ENCODE data around the gene COP1. TPM values are rescaled to one million over a fixed set of nuclear protein-coding genes. Genes with fewer than 3 reads are reported as not detected.

The COP1 gene
- total RNA-seq, 1 donor from 2014 or later: 70.0 TPM

GRCh38 chr1:175935166-175935565 is 271.9 kb downstream of the COP1 start:
- TF ChIP-seq, protein P1, sequence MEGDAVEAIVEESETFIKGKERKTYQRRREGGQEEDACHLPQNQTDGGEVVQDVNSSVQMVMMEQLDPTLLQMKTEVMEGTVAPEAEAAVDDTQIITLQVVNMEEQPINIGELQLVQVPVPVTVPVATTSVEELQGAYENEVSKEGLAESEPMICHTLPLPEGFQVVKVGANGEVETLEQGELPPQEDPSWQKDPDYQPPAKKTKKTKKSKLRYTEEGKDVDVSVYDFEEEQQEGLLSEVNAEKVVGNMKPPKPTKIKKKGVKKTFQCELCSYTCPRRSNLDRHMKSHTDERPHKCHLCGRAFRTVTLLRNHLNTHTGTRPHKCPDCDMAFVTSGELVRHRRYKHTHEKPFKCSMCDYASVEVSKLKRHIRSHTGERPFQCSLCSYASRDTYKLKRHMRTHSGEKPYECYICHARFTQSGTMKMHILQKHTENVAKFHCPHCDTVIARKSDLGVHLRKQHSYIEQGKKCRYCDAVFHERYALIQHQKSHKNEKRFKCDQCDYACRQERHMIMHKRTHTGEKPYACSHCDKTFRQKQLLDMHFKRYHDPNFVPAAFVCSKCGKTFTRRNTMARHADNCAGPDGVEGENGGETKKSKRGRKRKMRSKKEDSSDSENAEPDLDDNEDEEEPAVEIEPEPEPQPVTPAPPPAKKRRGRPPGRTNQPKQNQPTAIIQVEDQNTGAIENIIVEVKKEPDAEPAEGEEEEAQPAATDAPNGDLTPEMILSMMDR (IDR thresholded peaks at IDR 0.05; ENCODE audit: insufficient read depth, low read length, severe bottlenecking): no peak
- Histone ChIP-seq H3K4me3 (ENCODE audit: low read depth, low read length) (no peak overlapping the region), H3K27me3 (ENCODE audit: control insufficient read depth, insufficient read depth, low read length) (no peaks in the 10 kb centered on the region), H3K36me3 (ENCODE audit: control insufficient read depth, insufficient read depth, low read length) (no peaks in the 10 kb centered on the region)
- DNase-seq (ENCODE audit: low read depth) (no peak), FAIRE-seq (no peak)

- TF ChIP-seq, protein P1 (IDR thresholded peaks at IDR 0.05; ENCODE audit: insufficient read depth, low read length, severe bottlenecking): no peak
- FAIRE-seq (no peak), DNase-seq (ENCODE audit: low read depth) (no peak)
- no peak overlapping the region for H3K4me3 ChIP-seq (ENCODE audit: low read depth, low read length)
- H3K27me3 ChIP-seq (ENCODE audit: control insufficient read depth, insufficient read depth, low read length): no peaks in the 10 kb centered on the region
- no peaks in the 10 kb centered on the region for H3K36me3 ChIP-seq (ENCODE audit: control insufficient read depth, insufficient read depth, low read length)
Measured at GRCh38 chr1:175933801-175934200, 273.3 kb downstream of the COP1 start.

- no peaks in the 10 kb centered on the region for H3K27me3 ChIP-seq (ENCODE audit: control insufficient read depth, insufficient read depth, low read length)
- DNase-seq (ENCODE audit: low read depth) (no peak), FAIRE-seq (no peak)
- no peak overlapping the region for H3K4me3 ChIP-seq (ENCODE audit: low read depth, low read length)
- TF ChIP-seq, protein P1 (IDR thresholded peaks at IDR 0.05; ENCODE audit: insufficient read depth, low read length, severe bottlenecking): no peak
- H3K36me3 ChIP-seq (ENCODE audit: control insufficient read depth, insufficient read depth, low read length): no peaks in the 10 kb centered on the region
Measured at GRCh38 chr1:175927944-175928343, 279.1 kb downstream of the COP1 start.

GRCh38 chr1:175922254-175922881 is 284.7 kb downstream of the COP1 start:
- Histone ChIP-seq H3K4me3 (ENCODE audit: low read depth, low read length) (no peak overlapping the region), H3K36me3 (ENCODE audit: control insufficient read depth, insufficient read depth, low read length) (no peaks in the 10 kb centered on the region), H3K27me3 (ENCODE audit: control insufficient read depth, insufficient read depth, low read length) (no peaks in the 10 kb centered on the region)
- peak; percentile 11 for DNase-seq (ENCODE audit: low read depth)
- no peak for FAIRE-seq
- TF ChIP-seq, protein P1 (IDR thresholded peaks at IDR 0.05; ENCODE audit: insufficient read depth, low read length, severe bottlenecking): no peak

- Histone ChIP-seq H3K4me3 (ENCODE audit: low read depth, low read length) (no peak overlapping the region), H3K27me3 (ENCODE audit: control insufficient read depth, insufficient read depth, low read length) (no peaks in the 10 kb centered on the region), H3K36me3 (ENCODE audit: control insufficient read depth, insufficient read depth, low read length) (no peaks in the 10 kb centered on the region)
- TF ChIP-seq, protein P1 (IDR thresholded peaks at IDR 0.05; ENCODE audit: insufficient read depth, low read length, severe bottlenecking): no peak
- FAIRE-seq (no peak), DNase-seq (ENCODE audit: low read depth) (no peak)
Measured at GRCh38 chr1:175920381-175920780, 286.7 kb downstream of the COP1 start.

DNA sequence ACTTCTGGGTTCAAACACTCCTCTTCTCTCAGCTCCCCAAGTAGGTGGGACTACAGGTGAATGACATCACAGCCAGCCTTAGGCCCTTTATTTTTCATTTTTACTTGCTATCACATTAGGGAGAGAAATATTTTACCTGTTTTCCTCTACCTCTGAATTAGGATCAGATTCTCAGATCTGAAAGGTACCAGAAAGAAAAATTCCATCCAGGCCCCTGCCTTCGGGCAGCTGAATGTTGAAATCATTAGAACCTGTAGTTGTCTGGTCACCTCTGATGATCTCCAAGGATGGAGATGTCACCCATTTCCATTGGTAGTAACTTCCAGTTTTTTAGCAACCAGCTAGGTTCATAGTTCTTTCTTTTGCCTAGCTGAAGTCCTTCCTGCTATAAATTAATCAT is 288.1 kb downstream of the COP1 start:
- TF ChIP-seq, protein P1 (IDR thresholded peaks at IDR 0.05; ENCODE audit: insufficient read depth, low read length, severe bottlenecking): no peak
- DNase-seq (ENCODE audit: low read depth) (no peak), FAIRE-seq (no peak)
- H3K27me3 ChIP-seq (ENCODE audit: control insufficient read depth, insufficient read depth, low read length): no peaks in the 10 kb centered on the region
- H3K4me3 ChIP-seq (ENCODE audit: low read depth, low read length): no peak overlapping the region
- H3K36me3 ChIP-seq (ENCODE audit: control insufficient read depth, insufficient read depth, low read length): no peaks in the 10 kb centered on the region
